Activated CD4-positive, alpha-beta T cell treated with anti-CD3 and anti-CD28 coated beads, Interleukin-2, amount 50 U/mL, for 4 hours (primary cell): ENCODE measurements around the gene SLC5A9.
"Not testable (repeated sequence)": the region's sequence is repeated elsewhere in the genome, so short reads cannot be mapped to it uniquely, and the experiment has no call there.

Source experiments
- DNase-seq, 2 experiments: peaks; one replicate each; pipeline ENCODE4 v3.0.0-alpha.2; 2020

The SLC5A9 gene

GRCh38 chr1:48246727-48247126 lies 24.2 kb downstream of the SLC5A9 start:
- no peak for DNase-seq

- DNase-seq: no peak
These were observed 25.8 kb downstream of the SLC5A9 start for GRCh38 chr1:48248356-48248755.

GRCh38 chr1:48249868-48250267 lies 27.4 kb downstream of the SLC5A9 start:
- no peak for DNase-seq

- DNase-seq: no peak
These were observed 28.1 kb downstream of the SLC5A9 start for GRCh38 chr1:48250572-48250971.

- no peak for DNase-seq
These were observed 28.8 kb downstream of the SLC5A9 start for GRCh38 chr1:48251323-48251722.

GRCh38 chr1:48251821-48252220 lies 29.3 kb downstream of the SLC5A9 start:
- DNase-seq: no peak

GRCh38 chr1:48254254-48254653 lies 31.7 kb downstream of the SLC5A9 start:
- DNase-seq: no peak

- DNase-seq: no peak
These were observed 35.6 kb downstream of the SLC5A9 start for GRCh38 chr1:48258106-48258505.

GRCh38 chr1:48261881-48262400 lies 39.4 kb downstream of the SLC5A9 start:
- no peak for DNase-seq

GRCh38 chr1:48263041-48263440 lies 40.5 kb downstream of the SLC5A9 start:
- DNase-seq: no peak

GRCh38 chr1:48266576-48266975 lies 44.1 kb downstream of the SLC5A9 start:
- no peak for DNase-seq

GRCh38 chr1:48277437-48277836 lies 54.9 kb downstream of the SLC5A9 start:
- not testable (repeated sequence) for DNase-seq

- DNase-seq: not testable (repeated sequence)
These were observed 59.8 kb downstream of the SLC5A9 start for GRCh38 chr1:48282329-48282728.

- DNase-seq: not testable (repeated sequence)
These were observed 62.3 kb downstream of the SLC5A9 start for GRCh38 chr1:48284696-48285420.

- DNase-seq: no peak
These were observed 63.0 kb downstream of the SLC5A9 start for GRCh38 chr1:48285525-48285924.

GRCh38 chr1:48291421-48291820 lies 68.9 kb downstream of the SLC5A9 start:
- DNase-seq: no peak

- DNase-seq: no peak
These were observed 70.2 kb downstream of the SLC5A9 start for GRCh38 chr1:48292706-48293105.

- not testable (repeated sequence) for DNase-seq
These were observed 71.6 kb downstream of the SLC5A9 start for GRCh38 chr1:48294094-48294493.

- no peak for DNase-seq
These were observed 72.1 kb downstream of the SLC5A9 start for GRCh38 chr1:48294656-48295055.
